Measurements from ENCODE around the gene SNRK.

DNA sequence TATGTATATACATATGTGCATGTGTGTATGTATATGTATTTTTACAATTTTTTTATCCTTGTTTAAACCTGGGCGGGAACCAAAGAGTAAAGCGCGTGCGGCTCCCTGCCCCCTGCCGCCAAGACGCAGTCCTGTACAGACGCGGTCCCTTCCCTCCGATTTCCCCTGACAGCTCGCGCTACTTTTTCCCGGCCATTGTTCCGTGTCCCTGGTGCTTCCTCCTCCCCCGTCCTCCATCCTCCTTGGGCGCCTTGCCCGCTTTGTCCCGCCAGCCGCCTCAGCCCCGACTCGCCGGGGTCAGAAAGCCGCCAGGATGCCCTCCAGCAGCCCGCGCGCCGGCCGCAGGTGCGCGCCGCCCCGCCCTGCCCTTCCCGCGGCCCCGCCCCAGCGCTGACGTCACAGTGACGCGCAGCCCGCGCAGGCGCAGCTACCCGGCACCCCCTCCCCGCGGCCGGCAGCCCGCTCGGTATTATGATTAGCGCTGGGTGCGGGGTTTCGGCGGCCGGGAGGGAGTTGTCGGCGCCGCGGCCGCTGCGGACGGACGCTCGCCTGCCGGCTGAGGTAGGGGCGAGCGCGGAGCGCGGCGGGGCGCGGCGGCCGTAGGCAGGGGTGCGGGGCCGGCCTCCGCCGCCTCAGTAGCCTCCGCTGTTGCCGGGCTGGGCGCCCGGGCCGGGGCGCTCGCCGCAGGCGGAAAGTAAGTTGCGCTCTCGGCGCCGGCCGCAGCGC, at the start of gene SNRK:
- TF ChIP-seq, protein P1, sequence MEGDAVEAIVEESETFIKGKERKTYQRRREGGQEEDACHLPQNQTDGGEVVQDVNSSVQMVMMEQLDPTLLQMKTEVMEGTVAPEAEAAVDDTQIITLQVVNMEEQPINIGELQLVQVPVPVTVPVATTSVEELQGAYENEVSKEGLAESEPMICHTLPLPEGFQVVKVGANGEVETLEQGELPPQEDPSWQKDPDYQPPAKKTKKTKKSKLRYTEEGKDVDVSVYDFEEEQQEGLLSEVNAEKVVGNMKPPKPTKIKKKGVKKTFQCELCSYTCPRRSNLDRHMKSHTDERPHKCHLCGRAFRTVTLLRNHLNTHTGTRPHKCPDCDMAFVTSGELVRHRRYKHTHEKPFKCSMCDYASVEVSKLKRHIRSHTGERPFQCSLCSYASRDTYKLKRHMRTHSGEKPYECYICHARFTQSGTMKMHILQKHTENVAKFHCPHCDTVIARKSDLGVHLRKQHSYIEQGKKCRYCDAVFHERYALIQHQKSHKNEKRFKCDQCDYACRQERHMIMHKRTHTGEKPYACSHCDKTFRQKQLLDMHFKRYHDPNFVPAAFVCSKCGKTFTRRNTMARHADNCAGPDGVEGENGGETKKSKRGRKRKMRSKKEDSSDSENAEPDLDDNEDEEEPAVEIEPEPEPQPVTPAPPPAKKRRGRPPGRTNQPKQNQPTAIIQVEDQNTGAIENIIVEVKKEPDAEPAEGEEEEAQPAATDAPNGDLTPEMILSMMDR (IDR thresholded peaks at IDR 0.05) = peak in 11 of 12 donors; percentile 10 to 59 (median 38)
- TF ChIP-seq POLR2A (IDR thresholded peaks at IDR 0.05) = peak; percentile 85 to 95

Measured in heart left ventricle (tissue), 13 donors.